IPS-NIHi7 (cell line): ENCODE results near the gene WWOX.

Experiments used
- DNase-seq: peaks from one replicate; pipeline ENCODE4 v3.0.0; 2012; ENCODE audit warnings: mixed read lengths; ENCODE audit errors: extremely low spot score

WWOX gene

GRCh38 chr16:78194948-78195347 lies 95.5 kb downstream of the WWOX start:
- no peak for DNase-seq

- no peak for DNase-seq
Observed at GRCh38 chr16:78195797-78196196, 96.3 kb downstream of the WWOX start.

- no peak for DNase-seq
Observed at GRCh38 chr16:78196502-78196901, 97.0 kb downstream of the WWOX start.

- DNase-seq: no peak
Observed at GRCh38 chr16:78198288-78198687, 98.8 kb downstream of the WWOX start.

GRCh38 chr16:78199325-78200022 lies 100.0 kb downstream of the WWOX start:
- no peak for DNase-seq

GRCh38 chr16:78200023-78200389 lies 100.6 kb downstream of the WWOX start:
- DNase-seq: no peak

- DNase-seq: no peak
Observed at GRCh38 chr16:78200623-78201096, 101.2 kb downstream of the WWOX start.

GRCh38 chr16:78205506-78205905 lies 106.1 kb downstream of the WWOX start:
- no peak for DNase-seq

GRCh38 chr16:78206623-78207223 lies 107.3 kb downstream of the WWOX start:
- no peak for DNase-seq

GRCh38 chr16:78209951-78210661 lies 110.7 kb downstream of the WWOX start:
- no peak for DNase-seq

- no peak for DNase-seq
Observed at GRCh38 chr16:78211020-78211599, 111.7 kb downstream of the WWOX start.

- peak; percentile 37 for DNase-seq
Observed at GRCh38 chr16:78211946-78212345, 112.5 kb downstream of the WWOX start.

- no peak for DNase-seq
Observed at GRCh38 chr16:78212674-78213073, 113.2 kb downstream of the WWOX start.

GRCh38 chr16:78213751-78214150 lies 114.3 kb downstream of the WWOX start:
- no peak for DNase-seq

- no peak for DNase-seq
Observed at GRCh38 chr16:78215222-78215621, 115.8 kb downstream of the WWOX start.

GRCh38 chr16:78216166-78216745 lies 116.8 kb downstream of the WWOX start:
- no peak for DNase-seq

GRCh38 chr16:78217276-78217675 lies 117.8 kb downstream of the WWOX start:
- DNase-seq: no peak

- no peak for DNase-seq
Observed at GRCh38 chr16:78218279-78218678, 118.8 kb downstream of the WWOX start.

GRCh38 chr16:78218856-78219651 lies 119.6 kb downstream of the WWOX start:
- DNase-seq: no peak

- DNase-seq: no peak
Observed at GRCh38 chr16:78220571-78220970, 121.1 kb downstream of the WWOX start.

GRCh38 chr16:78221892-78222291 lies 122.4 kb downstream of the WWOX start:
- DNase-seq: no peak
